D721Med (cell line): ENCODE measurements around the gene SPINK1.

Experiments used
- DNase-seq: peaks from one replicate; pipeline ENCODE4 v3.0.0; 2011; ENCODE audit warnings: low spot score; ENCODE audit not compliant: insufficient read length
- FAIRE-seq: peaks from 2 replicates; lab custom pipeline; 2011; peaks lifted over from hg19 to GRCh38; lab: Jason Lieb, UNC
- TF ChIP-seq, protein P1 (sequence below): IDR thresholded peaks from 2 replicates; pipeline ENCODE4 v1.5.1; 2012; ENCODE audit warnings: mild to moderate bottlenecking, control low read depth; ENCODE audit not compliant: insufficient read depth; ENCODE audit errors: missing control alignments

SPINK1 gene

DNA sequence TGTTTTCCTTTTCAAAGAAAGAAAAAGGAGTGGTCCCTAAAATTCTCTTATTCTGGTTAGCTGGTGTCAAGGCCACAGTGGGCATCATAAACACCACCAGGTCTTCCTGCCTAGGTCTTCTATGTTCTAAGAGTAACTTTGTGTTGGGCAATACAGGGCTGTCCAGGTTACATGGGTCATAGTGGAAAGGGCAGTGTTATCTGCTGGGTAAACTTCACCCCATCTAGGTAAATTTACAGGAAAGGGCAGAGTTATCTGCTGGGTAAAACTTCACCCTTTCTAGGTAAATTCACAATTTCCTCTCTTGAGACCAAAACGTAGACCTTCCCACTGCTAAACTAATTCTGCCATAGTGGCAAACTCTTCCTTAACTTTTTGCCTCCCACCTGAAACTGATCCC, 30.0 kb downstream of the SPINK1 start:
- DNase-seq (no peak), FAIRE-seq (no peak)
- TF ChIP-seq, protein P1, sequence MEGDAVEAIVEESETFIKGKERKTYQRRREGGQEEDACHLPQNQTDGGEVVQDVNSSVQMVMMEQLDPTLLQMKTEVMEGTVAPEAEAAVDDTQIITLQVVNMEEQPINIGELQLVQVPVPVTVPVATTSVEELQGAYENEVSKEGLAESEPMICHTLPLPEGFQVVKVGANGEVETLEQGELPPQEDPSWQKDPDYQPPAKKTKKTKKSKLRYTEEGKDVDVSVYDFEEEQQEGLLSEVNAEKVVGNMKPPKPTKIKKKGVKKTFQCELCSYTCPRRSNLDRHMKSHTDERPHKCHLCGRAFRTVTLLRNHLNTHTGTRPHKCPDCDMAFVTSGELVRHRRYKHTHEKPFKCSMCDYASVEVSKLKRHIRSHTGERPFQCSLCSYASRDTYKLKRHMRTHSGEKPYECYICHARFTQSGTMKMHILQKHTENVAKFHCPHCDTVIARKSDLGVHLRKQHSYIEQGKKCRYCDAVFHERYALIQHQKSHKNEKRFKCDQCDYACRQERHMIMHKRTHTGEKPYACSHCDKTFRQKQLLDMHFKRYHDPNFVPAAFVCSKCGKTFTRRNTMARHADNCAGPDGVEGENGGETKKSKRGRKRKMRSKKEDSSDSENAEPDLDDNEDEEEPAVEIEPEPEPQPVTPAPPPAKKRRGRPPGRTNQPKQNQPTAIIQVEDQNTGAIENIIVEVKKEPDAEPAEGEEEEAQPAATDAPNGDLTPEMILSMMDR: no peak

DNA sequence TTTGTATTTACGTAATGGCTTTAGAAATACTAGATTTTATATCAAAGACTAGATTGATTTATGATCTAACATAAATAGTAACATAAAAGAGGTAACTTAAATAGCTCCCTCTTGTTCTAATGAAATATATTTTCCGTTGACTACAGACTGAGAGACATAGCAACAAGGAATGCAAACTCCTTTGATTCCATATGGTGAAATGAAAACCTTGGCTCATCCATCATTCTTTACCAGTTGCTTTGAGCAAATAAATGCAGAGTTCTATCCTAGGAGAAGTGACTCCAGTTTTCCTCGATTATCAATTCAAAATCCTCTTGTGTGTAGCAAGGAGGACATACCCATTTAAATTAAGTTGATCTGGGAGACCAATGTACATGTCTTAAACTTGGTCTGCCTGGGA, 31.0 kb downstream of the SPINK1 start:
- TF ChIP-seq, protein P1: no peak
- no peak for FAIRE-seq
- no peak for DNase-seq

DNA sequence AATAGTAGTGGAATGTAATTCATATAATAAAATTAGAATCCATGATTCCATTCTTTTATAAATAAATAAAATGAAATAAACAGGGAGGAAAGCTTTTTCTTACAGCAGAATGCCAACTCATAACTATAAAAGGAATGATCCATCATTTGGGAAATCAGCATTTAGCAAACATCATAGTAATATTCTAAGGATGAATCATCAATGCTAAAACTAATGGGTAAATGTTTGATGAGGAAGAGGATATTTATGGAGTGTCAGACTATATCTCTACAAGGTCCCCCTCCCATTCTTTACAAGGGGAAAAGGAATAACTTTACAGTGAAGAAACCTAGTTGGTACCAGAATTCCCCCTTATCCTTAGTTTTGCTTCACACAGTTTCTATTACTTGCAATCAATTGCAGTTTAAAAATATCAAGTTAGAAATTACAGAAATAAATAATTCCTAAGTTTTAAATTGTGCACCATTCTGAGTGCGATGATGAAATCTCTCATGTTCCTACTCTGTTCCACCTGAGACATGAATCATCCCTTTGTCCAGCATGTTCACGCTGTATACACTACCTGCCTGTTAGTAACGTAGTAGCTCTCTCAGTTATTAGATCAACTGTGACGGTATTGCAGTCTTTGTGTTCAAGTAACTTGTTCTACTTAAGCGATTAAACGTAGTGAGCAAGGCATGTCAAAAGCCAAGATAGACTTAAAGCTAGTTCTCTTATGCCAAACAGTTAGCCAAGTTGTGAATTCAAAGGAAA, 34.7 kb downstream of the SPINK1 start:
- TF ChIP-seq, protein P1: no peak
- FAIRE-seq (no peak), DNase-seq (no peak)

DNA sequence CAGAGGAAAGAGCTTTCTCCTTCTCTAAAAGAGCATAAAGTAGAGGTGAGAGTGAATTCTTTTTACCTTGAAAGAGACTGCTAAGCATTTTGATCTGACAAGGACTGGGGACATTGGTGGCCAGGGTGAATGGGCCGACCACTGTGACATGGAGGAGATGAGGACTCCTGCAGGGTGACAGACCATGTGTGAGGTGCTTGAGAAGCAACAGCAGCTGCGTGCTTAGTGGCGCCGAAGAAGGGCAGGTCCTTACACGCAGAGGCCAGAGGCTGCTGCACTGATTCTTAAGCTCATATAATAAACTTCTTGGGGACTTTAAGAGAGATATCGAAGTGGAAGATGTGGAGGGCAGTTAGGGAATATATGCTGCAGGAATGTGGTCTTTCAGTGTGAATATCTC, 40.3 kb downstream of the SPINK1 start:
- DNase-seq: no peak
- TF ChIP-seq, protein P1: no peak
- no peak for FAIRE-seq

DNA sequence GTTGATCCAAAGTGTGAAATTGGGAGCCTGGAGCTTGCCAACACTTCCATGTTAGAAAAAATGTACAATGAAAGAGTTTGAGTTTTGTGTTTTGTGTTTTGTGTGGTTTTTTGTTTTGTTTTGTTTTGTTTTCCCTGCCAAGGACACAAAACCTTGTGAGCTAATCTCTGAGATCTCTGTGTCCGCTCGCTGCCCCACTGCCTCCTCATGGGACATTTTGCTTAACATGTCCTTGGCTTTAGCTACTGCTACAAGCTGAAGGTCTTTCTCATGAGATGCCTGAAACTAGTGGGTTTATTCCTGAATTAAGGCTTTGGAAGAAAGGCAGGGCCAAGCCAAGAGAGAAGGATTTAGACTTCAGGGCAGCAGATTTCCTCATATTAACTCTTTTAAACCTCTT, 41.7 kb downstream of the SPINK1 start:
- DNase-seq (no peak), FAIRE-seq (no peak)
- TF ChIP-seq, protein P1: no peak

DNA sequence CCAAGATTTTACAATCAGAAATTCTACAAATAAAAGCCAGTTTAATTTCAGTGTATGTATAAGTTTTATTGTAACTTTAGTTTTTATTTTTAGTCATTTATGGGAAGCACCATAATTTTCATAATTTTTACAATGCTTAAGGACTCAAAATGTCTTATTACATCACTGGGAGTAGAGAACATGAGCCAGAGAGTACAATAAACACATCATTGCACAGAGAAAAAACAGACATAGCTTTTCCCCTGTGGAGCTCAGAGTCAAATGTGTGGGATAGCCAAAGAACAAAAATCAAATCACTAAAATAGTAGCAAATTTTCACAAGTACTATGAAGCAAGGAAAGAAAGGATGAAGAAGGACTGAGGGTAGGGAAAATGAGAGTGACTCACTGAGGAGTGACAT, 43.4 kb downstream of the SPINK1 start:
- no peak for FAIRE-seq

DNA sequence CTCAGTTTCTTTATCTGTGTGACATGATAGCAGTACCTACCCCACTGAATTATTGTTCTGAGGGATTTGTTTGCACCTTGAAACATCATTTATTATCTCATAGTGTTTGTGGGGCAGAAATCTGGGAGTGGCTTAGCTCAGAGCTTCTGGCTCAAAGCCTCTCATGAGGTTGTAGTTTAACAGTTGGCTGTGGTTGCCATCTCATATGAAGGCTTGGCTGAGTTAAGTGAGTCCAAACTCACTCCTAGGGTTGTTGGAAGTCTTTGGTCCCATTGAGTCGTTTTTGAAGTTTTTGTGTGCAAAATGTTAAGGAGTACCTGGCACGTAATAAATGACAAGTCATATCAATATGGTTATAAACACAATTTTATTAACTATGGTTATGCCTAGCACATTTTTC, 45.3 kb downstream of the SPINK1 start:
- TF ChIP-seq, protein P1: no peak
- DNase-seq: no peak
- no peak for FAIRE-seq

More for the DNA sequence above, 43.4 kb downstream of the SPINK1 start:
- TF ChIP-seq, protein P1: no peak
- no peak for DNase-seq
